Common myeloid progenitor, CD34-positive (primary cell): ENCODE data around the gene TMEM181.
"Not testable (repeated sequence)": the region's sequence is repeated elsewhere in the genome, so short reads cannot be mapped to it uniquely, and the experiment has no call there.

Source experiments
- CTCF ChIA-PET: fragments of 350-600 bp; sonication (Branson Sonifier 250); formaldehyde crosslinking; loops from one replicate; lab custom pipeline; 2021; ENCODE audit warnings: antibody characterized with exemption; lab: Charles Lee
- POLR2A ChIA-PET: fragments of 350-600 bp; sonication (Branson Sonifier 250); formaldehyde crosslinking; loops from one replicate; lab custom pipeline; 2021; ENCODE audit warnings: antibody characterized with exemption; lab: Charles Lee
- DNase-seq, 3 donors: peaks; one replicate each; pipeline versions ENCODE4 v3.0.0 to v3.0.0-alpha.2; 2013
- H3K27ac ChIP-seq, 2 experiments: 1 replicate in 1 of 2; 2 replicates in 1 of 2; pipeline ENCODE4 v1.7.0; 2013; ENCODE audit warnings: inconsistent platforms in 2 of 2, low read length in 2 of 2, mild to moderate bottlenecking in 2 of 2, low read depth in 1 of 2, moderate library complexity in 1 of 2; ENCODE audit not compliant: severe bottlenecking in 2 of 2, insufficient read depth in 1 of 2, poor library complexity in 1 of 2
- H3K27me3 ChIP-seq, 5 experiments: replicated peaks in 2 of 5; 1 replicate in 3 of 5; 2 replicates in 2 of 5; pipeline versions ENCODE4 v1.6.1 to v1.7.0; 2013; ENCODE audit warnings: low read length in 4 of 5, mild to moderate bottlenecking in 2 of 5, moderate library complexity in 2 of 5, inconsistent platforms in 1 of 5; ENCODE audit not compliant: insufficient read depth in 5 of 5, control insufficient read depth in 4 of 5
- H3K36me3 ChIP-seq, 4 experiments: 1 replicate in 2 of 4; 2 replicates in 2 of 4; pipeline versions ENCODE4 v1.6.1 to v1.7.0; 2013; ENCODE audit warnings: low read length in 3 of 4, control low read depth in 1 of 4, mild to moderate bottlenecking in 1 of 4; ENCODE audit not compliant: control insufficient read depth in 4 of 4, insufficient read depth in 4 of 4
- H3K4me1 ChIP-seq, 4 experiments: 1 replicate in 3 of 4; 2 replicates in 1 of 4; pipeline versions ENCODE4 v1.6.1 to v1.7.1; 2013; ENCODE audit warnings: low read length in 3 of 4, mild to moderate bottlenecking in 3 of 4, control low read depth in 1 of 4, inconsistent platforms in 1 of 4, moderate library complexity in 1 of 4; ENCODE audit not compliant: control insufficient read depth in 4 of 4, insufficient read depth in 4 of 4; ENCODE audit errors: control extremely low read depth in 1 of 4
- H3K4me3 ChIP-seq, 7 experiments: 1 replicate in 4 of 7; 2 replicates in 3 of 7; pipeline versions ENCODE4 v1.5.1 to v1.7.0; 2013; ENCODE audit warnings: mild to moderate bottlenecking in 7 of 7, low read length in 6 of 7, moderate library complexity in 6 of 7, inconsistent platforms in 2 of 7, low read depth in 2 of 7, control low read depth in 1 of 7; ENCODE audit not compliant: insufficient read depth in 4 of 7, control insufficient read depth in 1 of 7; ENCODE audit errors: extremely low read depth in 1 of 7
- H3K9me3 ChIP-seq, 5 experiments: 1 replicate in 4 of 5; 2 replicates in 1 of 5; pipeline versions ENCODE4 v1.6.1 to v1.7.1; 2013; ENCODE audit warnings: low read length in 4 of 5, mild to moderate bottlenecking in 2 of 5, inconsistent platforms in 1 of 5, low read depth in 1 of 5, moderate library complexity in 1 of 5; ENCODE audit not compliant: control insufficient read depth in 4 of 5, insufficient read depth in 2 of 5; ENCODE audit errors: control extremely low read depth in 1 of 5
- WGBS: methylation state at CpG from one replicate; pipeline ENCODE4 v1.1.5; 2013; ENCODE audit not compliant: insufficient coverage; 5-methylcytosine and 5-hydroxymethylcytosine counted together

The TMEM181 gene

GRCh38 chr6:158517581-158517980, 42.3 kb upstream of the TMEM181 start:
- peaks cover 0 to 37% (median 22%) of the 10 kb centered on the region in 4 experiments for H3K4me1 ChIP-seq
- CTCF ChIA-PET, result no interaction called here
- H3K9me3 ChIP-seq, result no peaks in the 10 kb centered on the region
- peaks cover 0 to 11% (median 0%) of the 10 kb centered on the region in 5 experiments for H3K27me3 ChIP-seq
- no peak overlapping the region for H3K27ac ChIP-seq
- WGBS, result 76% methylated on average over 5 of the region's 5 CpGs
- H3K36me3 ChIP-seq, result no peaks in the 10 kb centered on the region
- DNase-seq, result peak in 2 of 3 donors; percentile 46 to 53
- no peak overlapping the region for H3K4me3 ChIP-seq
- POLR2A ChIA-PET, result no interaction called here

- H3K4me3 ChIP-seq, result peak overlapping the region in 6 of 7 experiments; percentile 40 to 76 (median 51)
- 4% methylated on average over 8 of the region's 18 CpGs for WGBS
- ChIA-PET CTCF (interaction anchor here (0.6 to 1.4 kb wide), 7 partner anchors 8 to 304 kb away, joined by 3 to 6 read pairs (median 3); no protein-coding TSS in a partner anchor), POLR2A (no interaction called here)
- H3K9me3 ChIP-seq, result no peaks in the 10 kb centered on the region
- no peak overlapping the region for H3K27ac ChIP-seq
- H3K27me3 ChIP-seq, result peaks cover 0 to 11% (median 0%) of the 10 kb centered on the region in 5 experiments
- peak; percentile 55 to 77 (median 76) for DNase-seq
- peaks cover 0 to 37% (median 22%) of the 10 kb centered on the region in 4 experiments for H3K4me1 ChIP-seq
- H3K36me3 ChIP-seq, result no peaks in the 10 kb centered on the region
Measured at GRCh38 chr6:158518191-158519127, 41.4 kb upstream of the TMEM181 start.

GRCh38 chr6:158519300-158519699, 40.6 kb upstream of the TMEM181 start:
- H3K36me3 ChIP-seq, result no peaks in the 10 kb centered on the region
- no peak for DNase-seq
- no peak overlapping the region for H3K4me3 ChIP-seq
- H3K27me3 ChIP-seq, result peaks cover 0 to 11% (median 0%) of the 10 kb centered on the region in 5 experiments
- 81% methylated on average over 3 of the region's 3 CpGs for WGBS
- CTCF ChIA-PET, result interaction anchor here (0.6 to 1.4 kb wide), 7 partner anchors 9 to 305 kb away, joined by 3 to 6 read pairs (median 3); no protein-coding TSS in a partner anchor
- no peak overlapping the region for H3K27ac ChIP-seq
- H3K4me1 ChIP-seq, result peaks cover 0 to 32% (median 18%) of the 10 kb centered on the region in 4 experiments
- peaks cover 0 to 2% (median 0%) of the 10 kb centered on the region in 5 experiments for H3K9me3 ChIP-seq
- POLR2A ChIA-PET, result no interaction called here

- ChIA-PET POLR2A (no interaction called here), CTCF (interaction anchor here (1.4 kb wide), 2 partner anchors 73 to 133 kb away, joined by 3 to 4 read pairs; no protein-coding TSS in a partner anchor)
- no peak for DNase-seq
- no peak overlapping the region for H3K27ac ChIP-seq
- peaks cover 0 to 3% (median 0%) of the 10 kb centered on the region in 5 experiments for H3K9me3 ChIP-seq
- no peak overlapping the region for H3K4me3 ChIP-seq
- peaks cover 0 to 11% (median 0%) of the 10 kb centered on the region in 5 experiments for H3K27me3 ChIP-seq
- peaks cover 0 to 27% (median 13%) of the 10 kb centered on the region in 4 experiments for H3K4me1 ChIP-seq
- WGBS, result 67% methylated on average over 3 of the region's 4 CpGs
- H3K36me3 ChIP-seq, result no peaks in the 10 kb centered on the region
Measured at GRCh38 chr6:158519761-158520160, 40.1 kb upstream of the TMEM181 start.

GRCh38 chr6:158520975-158521374, 38.9 kb upstream of the TMEM181 start:
- POLR2A ChIA-PET, result not testable (repeated sequence)

GRCh38 chr6:158521759-158522158, 38.1 kb upstream of the TMEM181 start:
- no peak overlapping the region for H3K4me3 ChIP-seq
- no peak for DNase-seq
- peaks cover 0 to 13% (median 8%) of the 10 kb centered on the region in 4 experiments for H3K4me1 ChIP-seq
- CTCF ChIA-PET, result no interaction called here
- POLR2A ChIA-PET, result no interaction called here
- no CpG with 5 or more reads among the region's 1 CpG for WGBS
- no peaks in the 10 kb centered on the region for H3K36me3 ChIP-seq
- peaks cover 0 to 3% (median 0%) of the 10 kb centered on the region in 5 experiments for H3K9me3 ChIP-seq
- H3K27me3 ChIP-seq, result peaks cover 0 to 9% (median 0%) of the 10 kb centered on the region in 5 experiments
- H3K27ac ChIP-seq, result no peak overlapping the region

More at GRCh38 chr6:158520975-158521374, 38.9 kb upstream of the TMEM181 start:
- Histone ChIP-seq H3K27me3 (peaks cover 0 to 11% (median 0%) of the 10 kb centered on the region in 5 experiments), H3K4me1 (peaks cover 0 to 21% (median 12%) of the 10 kb centered on the region in 4 experiments)
- DNase-seq, CTCF ChIA-PET, H3K27ac ChIP-seq, H3K9me3 ChIP-seq, H3K36me3 ChIP-seq, H3K4me3 ChIP-seq: not testable (repeated sequence)
- WGBS, result 99% methylated on average over 7 of the region's 7 CpGs
